Vagina (tissue), 2 donors: Measurements from ENCODE around the gene DDIT3.

Experiments
- CTCF ChIP-seq, 3 experiments: fragments of 450-650 bp in 2 of 3; fragments of 200-600 bp in 1 of 3; sonication (generic) in 1 of 3; IDR thresholded peaks; one replicate each; pipeline ENCODE4 v1.5.1; 2017 to 2019; ENCODE audit warnings: antibody characterized with exemption in 3 of 3, mild to moderate bottlenecking in 2 of 3, moderate library complexity in 2 of 3
- POLR2A ChIP-seq, 2 donors: fragments of 450-650 bp; IDR thresholded peaks; one replicate each; pipeline ENCODE4 v1.6.1; 2017; ENCODE audit warnings: antibody characterized with exemption in 2 of 2, mild to moderate bottlenecking in 2 of 2, moderate library complexity in 2 of 2

- TF ChIP-seq CTCF (IDR thresholded peaks at IDR 0.05) (no peak), POLR2A (IDR thresholded peaks at IDR 0.05) (no peak)
These were observed 1.3 kb upstream of the DDIT3 start for GRCh38 chr12:57521525-57522010.
